Measurements from ENCODE around the gene DIP2C. TPM values are rescaled to one million over a fixed set of nuclear protein-coding genes. Genes with fewer than 3 reads are reported as not detected.

DIP2C gene
- total RNA-seq, 4 donors from 2014 or later, result 2.4 to 14.9 (median 6.1) TPM

GRCh38 chr10:670990-671389 is 18.5 kb downstream of the DIP2C start:
- Histone ChIP-seq H3K9me3 (no peaks in the 10 kb centered on the region), H3K27me3 (no peaks in the 10 kb centered on the region), H3K4me3 (no peak overlapping the region), H3K4me1 (peaks cover 0 to 11% (median 0%) of the 10 kb centered on the region in 3 donors), H3K36me3 (no peaks in the 10 kb centered on the region), H3K27ac (no peak overlapping the region)
- 86 to 88% methylated on average over 13 to 22 of the region's 26 CpGs for WGBS, 2 donors
- DNase-seq, result no peak
- intact Hi-C loops (cut with DNase I), result no loop called here
- TF ChIP-seq POLR2A (IDR thresholded peaks at IDR 0.05), result no peak
- TF ChIP-seq, protein P1, sequence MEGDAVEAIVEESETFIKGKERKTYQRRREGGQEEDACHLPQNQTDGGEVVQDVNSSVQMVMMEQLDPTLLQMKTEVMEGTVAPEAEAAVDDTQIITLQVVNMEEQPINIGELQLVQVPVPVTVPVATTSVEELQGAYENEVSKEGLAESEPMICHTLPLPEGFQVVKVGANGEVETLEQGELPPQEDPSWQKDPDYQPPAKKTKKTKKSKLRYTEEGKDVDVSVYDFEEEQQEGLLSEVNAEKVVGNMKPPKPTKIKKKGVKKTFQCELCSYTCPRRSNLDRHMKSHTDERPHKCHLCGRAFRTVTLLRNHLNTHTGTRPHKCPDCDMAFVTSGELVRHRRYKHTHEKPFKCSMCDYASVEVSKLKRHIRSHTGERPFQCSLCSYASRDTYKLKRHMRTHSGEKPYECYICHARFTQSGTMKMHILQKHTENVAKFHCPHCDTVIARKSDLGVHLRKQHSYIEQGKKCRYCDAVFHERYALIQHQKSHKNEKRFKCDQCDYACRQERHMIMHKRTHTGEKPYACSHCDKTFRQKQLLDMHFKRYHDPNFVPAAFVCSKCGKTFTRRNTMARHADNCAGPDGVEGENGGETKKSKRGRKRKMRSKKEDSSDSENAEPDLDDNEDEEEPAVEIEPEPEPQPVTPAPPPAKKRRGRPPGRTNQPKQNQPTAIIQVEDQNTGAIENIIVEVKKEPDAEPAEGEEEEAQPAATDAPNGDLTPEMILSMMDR (IDR thresholded peaks at IDR 0.05), result no peak

DNA sequence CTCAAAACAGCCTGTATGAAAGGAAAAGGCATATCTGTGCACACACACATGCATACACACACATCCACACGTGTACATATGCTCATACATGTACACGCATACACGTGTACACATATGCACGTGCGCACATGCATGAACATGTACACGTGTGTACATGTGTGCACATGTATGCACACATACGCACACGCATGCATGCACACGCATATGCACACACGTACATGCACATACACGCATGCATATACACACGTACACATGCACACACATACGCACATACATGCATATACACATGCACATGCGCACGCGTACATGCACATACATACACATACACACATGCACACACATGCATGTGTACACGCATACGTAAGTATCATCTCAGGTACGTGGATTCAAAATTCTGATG is 19.4 kb downstream of the DIP2C start:
- TF ChIP-seq POLR2A (IDR thresholded peaks at IDR 0.05), result no peak
- TF ChIP-seq, protein P1 (IDR thresholded peaks at IDR 0.05), result no peak
- Histone ChIP-seq H3K36me3 (no peaks in the 10 kb centered on the region), H3K27ac (no peak overlapping the region), H3K9me3 (no peaks in the 10 kb centered on the region), H3K27me3 (no peaks in the 10 kb centered on the region), H3K4me1 (peaks cover 0 to 11% (median 0%) of the 10 kb centered on the region in 3 donors), H3K4me3 (no peak overlapping the region)
- DNase-seq, result no peak
- intact Hi-C loops (cut with DNase I), result no loop called here
- WGBS, 2 donors, result 85 to 90% methylated on average over 19 of the region's 19 CpGs

GRCh38 chr10:668786-669485 is 20.5 kb downstream of the DIP2C start:
- TF ChIP-seq POLR2A (IDR thresholded peaks at IDR 0.05), result no peak
- TF ChIP-seq, protein P1 (IDR thresholded peaks at IDR 0.05), result no peak
- Histone ChIP-seq H3K36me3 (no peaks in the 10 kb centered on the region), H3K4me1 (peaks cover 0 to 15% (median 0%) of the 10 kb centered on the region in 3 donors), H3K27ac (no peak overlapping the region), H3K9me3 (no peaks in the 10 kb centered on the region), H3K4me3 (no peak overlapping the region), H3K27me3 (no peaks in the 10 kb centered on the region)
- no peak for DNase-seq
- intact Hi-C loops (cut with DNase I), result no loop called here
- WGBS, 2 donors, result 90 to 91% methylated on average over 16 of the region's 17 CpGs

DNA sequence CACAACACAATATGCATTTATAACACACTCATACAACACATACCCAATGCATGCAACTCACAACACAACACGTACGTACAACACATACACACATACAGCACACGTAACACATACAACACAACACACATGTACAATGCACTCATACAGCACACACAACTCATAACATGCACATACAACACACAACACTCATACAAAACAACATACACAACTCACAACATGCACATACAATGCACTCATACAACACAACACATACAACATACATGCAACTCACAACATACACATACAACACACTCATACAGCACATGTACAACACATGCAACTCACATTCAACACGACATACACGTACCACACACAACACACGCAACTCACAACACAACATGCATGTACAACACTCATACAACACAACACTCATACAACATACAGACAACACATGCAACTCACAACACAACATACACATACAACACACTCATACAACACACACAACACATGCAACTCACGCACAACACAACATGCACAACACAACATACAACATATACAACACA is 21.8 kb downstream of the DIP2C start:
- Histone ChIP-seq H3K4me3 (no peak overlapping the region), H3K9me3 (no peaks in the 10 kb centered on the region), H3K27ac (no peak overlapping the region), H3K4me1 (peaks cover 0 to 27% (median 0%) of the 10 kb centered on the region in 3 donors), H3K36me3 (no peaks in the 10 kb centered on the region), H3K27me3 (no peaks in the 10 kb centered on the region)
- DNase-seq, result no peak
- intact Hi-C loops (cut with DNase I), result no loop called here
- no peak for TF ChIP-seq POLR2A (IDR thresholded peaks at IDR 0.05)
- TF ChIP-seq, protein P1 (IDR thresholded peaks at IDR 0.05), result no peak
- WGBS, 2 donors, result 96 to 98% methylated on average over 7 of the region's 7 CpGs

DNA sequence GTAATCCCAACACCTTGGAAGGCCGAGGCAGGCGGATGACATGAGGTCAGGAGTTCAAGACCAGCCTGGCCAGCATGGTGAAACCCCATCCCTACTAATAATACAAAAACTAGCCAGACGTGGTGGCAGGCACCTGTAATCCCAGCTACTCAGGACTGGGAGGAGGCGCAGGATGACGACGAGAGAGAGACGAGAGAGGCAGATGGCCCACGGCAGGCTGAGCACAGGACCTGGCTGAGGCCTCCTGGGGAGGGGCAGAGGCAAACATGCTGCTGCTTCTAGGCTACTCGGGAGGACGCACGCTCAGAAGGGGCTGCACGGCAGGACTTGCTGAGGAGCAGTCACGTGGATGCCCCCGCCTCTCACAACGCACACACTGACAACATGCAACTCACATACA is 22.4 kb downstream of the DIP2C start:
- intact Hi-C loops (cut with DNase I), result no loop called here
- no peaks in the 10 kb centered on the region for H3K27me3 ChIP-seq
- H3K9me3 ChIP-seq, result no peaks in the 10 kb centered on the region
- peak overlapping the region in 2 of 4 donors; percentile 2 to 68 for H3K27ac ChIP-seq
- peaks cover 0 to 32% (median 0%) of the 10 kb centered on the region in 3 donors for H3K4me1 ChIP-seq
- DNase-seq, result no peak
- no peaks in the 10 kb centered on the region for H3K36me3 ChIP-seq
- TF ChIP-seq, protein P1 (IDR thresholded peaks at IDR 0.05), result no peak
- TF ChIP-seq POLR2A (IDR thresholded peaks at IDR 0.05), result no peak
- 57 to 93% methylated on average over 7 to 15 of the region's 15 CpGs for WGBS, 2 donors
- no peak overlapping the region for H3K4me3 ChIP-seq
